Fibroblast of pulmonary artery (primary cell): ENCODE measurements around the gene METTL16.

Experiments
- DNase-seq: peaks from one replicate; pipeline ENCODE4 v3.0.0-alpha.2; 2010; ENCODE audit warnings: low read depth
- H3K4me3 ChIP-seq: replicated peaks from 2 replicates; pipeline ENCODE4 v1.5.1; 2011; ENCODE audit warnings: low read depth, mild to moderate bottlenecking, control low read depth, low read length, moderate library complexity
- TF ChIP-seq, protein P1 (sequence below): IDR thresholded peaks from 2 replicates; pipeline ENCODE4 v1.5.1; 2011; ENCODE audit warnings: mild to moderate bottlenecking, control low read depth, low read length, inconsistent platforms; ENCODE audit errors: missing control alignments

METTL16 gene

DNA sequence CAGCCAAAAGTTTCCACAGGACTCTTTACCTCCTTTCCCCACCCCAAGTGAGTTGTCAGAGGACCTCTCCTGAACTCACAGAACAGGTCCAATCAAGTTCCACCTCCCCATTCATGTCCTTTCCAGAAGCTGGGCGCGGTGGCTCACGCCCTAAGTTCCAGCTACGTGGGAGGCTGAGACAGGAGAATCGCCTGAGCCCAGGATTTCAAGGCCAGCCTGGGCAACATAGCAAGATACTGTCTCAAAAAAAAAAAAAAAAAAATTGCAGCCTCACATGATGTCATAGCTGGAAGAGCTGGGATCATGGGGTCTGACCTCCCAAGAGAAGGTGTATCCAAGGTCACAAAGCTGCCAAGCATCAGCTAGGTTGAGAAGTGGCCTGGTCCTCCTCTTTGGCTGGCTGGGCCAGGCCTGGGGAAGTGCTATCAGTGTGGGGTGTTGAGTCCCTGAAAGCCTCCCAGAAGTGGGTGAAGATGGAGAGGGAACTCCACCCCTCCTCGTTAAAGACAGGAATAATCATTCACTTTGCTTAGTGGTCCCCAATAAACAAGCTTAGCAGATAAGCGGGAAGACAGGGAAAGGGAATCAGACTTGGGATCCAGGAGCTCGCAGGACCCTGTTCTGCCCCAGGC is 105.3 kb downstream of the METTL16 start:
- H3K4me3 ChIP-seq, result no peak overlapping the region
- DNase-seq, result no peak
- TF ChIP-seq, protein P1, sequence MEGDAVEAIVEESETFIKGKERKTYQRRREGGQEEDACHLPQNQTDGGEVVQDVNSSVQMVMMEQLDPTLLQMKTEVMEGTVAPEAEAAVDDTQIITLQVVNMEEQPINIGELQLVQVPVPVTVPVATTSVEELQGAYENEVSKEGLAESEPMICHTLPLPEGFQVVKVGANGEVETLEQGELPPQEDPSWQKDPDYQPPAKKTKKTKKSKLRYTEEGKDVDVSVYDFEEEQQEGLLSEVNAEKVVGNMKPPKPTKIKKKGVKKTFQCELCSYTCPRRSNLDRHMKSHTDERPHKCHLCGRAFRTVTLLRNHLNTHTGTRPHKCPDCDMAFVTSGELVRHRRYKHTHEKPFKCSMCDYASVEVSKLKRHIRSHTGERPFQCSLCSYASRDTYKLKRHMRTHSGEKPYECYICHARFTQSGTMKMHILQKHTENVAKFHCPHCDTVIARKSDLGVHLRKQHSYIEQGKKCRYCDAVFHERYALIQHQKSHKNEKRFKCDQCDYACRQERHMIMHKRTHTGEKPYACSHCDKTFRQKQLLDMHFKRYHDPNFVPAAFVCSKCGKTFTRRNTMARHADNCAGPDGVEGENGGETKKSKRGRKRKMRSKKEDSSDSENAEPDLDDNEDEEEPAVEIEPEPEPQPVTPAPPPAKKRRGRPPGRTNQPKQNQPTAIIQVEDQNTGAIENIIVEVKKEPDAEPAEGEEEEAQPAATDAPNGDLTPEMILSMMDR, result no peak

DNA sequence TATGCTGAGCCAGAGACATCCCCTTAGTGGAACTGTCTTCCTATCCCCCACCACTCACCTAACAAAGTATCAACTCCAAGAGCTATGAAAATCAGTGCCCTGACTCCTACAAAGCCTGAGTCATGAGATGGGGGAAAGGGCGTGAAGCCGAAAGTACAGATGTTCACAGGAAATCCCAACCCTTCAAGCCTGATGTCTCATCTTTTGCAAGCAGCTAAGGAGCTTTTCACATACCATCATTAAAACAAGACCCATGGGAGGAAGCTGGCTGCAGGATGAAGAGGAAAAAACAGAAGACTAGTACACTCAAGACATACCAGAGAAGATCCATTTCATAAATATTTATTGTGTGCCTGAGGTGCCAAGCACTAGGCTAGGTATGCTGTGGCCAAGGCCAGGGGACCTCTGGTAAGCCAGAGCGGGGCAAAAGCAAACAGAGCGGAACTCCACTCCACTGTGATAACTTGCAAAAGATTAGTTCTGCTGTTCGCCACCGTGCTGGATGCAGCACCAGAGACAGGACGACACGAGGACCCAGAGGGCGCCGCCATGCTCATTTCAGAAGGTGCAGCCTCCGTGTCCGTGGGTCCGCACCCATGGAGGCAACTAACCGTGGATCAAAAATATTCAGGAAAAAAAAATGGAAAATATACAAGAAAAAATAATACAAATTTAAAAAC is 106.3 kb downstream of the METTL16 start:
- no peak overlapping the region for H3K4me3 ChIP-seq
- TF ChIP-seq, protein P1, result no peak
- peak; percentile 88 for DNase-seq

DNA sequence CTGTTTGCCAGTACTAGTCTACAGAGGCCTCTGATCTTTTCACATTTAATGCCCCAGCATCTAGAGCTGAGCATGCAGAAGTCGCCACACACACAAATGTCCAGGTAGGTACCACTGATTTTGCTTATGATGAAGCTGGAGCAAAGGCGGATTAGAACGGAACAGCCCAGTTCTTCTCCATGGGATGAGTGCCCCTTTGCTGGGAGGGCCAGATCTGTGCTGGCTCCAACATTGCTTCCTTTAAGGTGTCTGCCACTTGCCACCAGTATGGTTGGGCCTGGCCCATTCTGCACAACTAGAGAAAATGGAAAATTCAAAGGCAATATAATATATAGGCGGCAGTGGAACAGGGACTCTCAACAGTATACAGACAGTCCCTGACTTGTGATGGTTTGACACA is 108.6 kb downstream of the METTL16 start:
- H3K4me3 ChIP-seq, result no peak overlapping the region
- DNase-seq, result no peak
- TF ChIP-seq, protein P1, result no peak

DNA sequence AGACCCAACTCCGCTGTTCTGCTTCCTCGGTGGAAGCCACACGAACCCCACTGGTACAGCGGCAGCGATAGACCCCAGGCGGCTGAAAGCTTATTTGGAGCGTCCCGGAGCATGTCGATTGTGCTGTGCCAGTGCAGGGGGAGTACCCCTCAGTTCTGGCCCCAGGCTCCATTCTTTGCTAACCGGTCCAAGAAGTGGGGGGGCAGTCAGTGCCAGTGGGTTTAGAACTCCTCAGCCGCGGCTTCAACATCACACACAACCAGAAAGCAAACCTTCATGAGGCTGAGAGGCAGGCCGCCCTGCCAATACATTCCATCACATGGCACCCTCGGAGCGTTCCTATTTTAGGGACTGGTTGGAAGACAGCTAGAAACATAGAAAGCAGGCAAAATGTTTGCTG is 109.1 kb downstream of the METTL16 start:
- peak overlapping the region; percentile 67 for H3K4me3 ChIP-seq
- TF ChIP-seq, protein P1, result no peak
- no peak for DNase-seq

DNA sequence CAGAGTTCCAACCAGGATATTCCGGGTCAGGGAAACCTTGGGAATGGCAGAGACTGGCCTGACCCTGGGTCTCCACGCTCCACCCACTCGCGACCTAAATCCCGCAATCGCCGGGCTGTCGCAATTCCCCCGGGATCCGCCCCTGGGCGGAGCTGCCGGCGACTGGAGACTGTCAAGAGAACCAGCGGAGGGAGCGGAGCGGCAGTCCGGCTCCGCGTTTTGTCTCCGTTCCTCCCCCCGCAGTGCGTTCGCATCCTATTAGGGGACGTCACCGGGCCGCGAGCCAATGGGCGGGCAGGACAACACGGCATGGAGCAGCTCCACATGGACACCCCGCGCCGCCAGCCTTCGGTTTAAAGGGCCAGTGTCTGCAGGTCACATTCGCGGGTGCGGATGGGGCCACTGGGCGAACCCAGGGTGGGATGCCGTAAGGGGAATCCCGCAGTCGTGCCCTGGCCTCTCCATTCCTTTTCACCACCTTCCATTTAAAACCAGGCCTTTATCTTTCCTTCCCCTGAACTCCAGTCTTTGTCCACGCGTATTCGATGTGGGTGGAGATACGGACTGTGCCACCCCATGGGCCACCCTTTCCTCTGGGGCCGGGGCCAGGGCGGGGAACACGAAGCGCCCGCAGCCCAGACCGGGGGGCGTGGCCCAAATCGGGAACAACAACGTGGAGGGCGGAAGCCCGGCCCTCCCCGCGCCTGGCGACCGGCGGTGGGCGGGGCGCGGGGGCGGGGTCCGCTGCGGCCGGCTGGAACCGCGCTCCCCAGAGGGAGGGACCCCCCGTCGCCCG is 110.1 kb downstream of the METTL16 start:
- peak; percentile 100 for DNase-seq
- H3K4me3 ChIP-seq, result peak overlapping the region; percentile 67
- TF ChIP-seq, protein P1, result no peak

DNA sequence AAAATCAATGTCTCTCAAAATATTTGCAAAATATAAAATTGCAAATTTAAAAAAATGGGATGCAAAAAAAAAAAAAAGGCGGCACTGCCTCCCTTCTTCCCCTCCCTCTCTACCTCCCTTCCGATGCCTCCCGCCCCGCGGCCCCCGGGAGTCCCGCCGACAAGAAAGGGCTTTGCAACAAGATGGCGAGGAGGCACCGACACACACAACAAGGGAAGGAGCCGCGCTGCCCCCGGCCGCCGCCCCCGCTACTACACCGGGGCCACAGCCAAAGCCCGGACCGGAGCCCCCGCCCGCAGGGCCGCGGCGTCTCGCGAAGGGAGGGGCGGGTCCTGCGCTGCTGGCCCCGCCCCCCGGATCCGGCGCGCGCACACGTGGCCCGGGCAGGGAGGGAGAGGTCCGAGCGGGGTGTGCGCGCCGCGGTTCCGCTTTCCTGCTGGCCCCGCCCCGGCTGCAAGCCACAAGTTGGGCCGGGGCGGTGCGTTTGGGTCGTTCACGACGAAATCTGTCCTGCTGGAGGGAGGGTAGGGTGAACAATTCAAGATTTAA is 110.7 kb downstream of the METTL16 start, which contains the start of gene MNT:
Gene MNT, minus strand, starts transcription at position 184 of the 549 bp plus-strand sequence. CDS start 348 bp downstream, outside the sequence.
- H3K4me3 ChIP-seq, result peak within 1 kb of the TSS; percentile 97
- DNase-seq, result peak; percentile 96
- TF ChIP-seq, protein P1, result no peak
